Chondrocyte (in vitro differentiated cells): ENCODE measurements around the gene CCDC188. TPM values are rescaled to one million over a fixed set of nuclear protein-coding genes. Genes with fewer than 3 reads are reported as not detected.

ENCODE experiments used
- DNase-seq: peaks from one replicate; pipeline ENCODE4 v3.0.0; 2021; ENCODE audit warnings: mixed read lengths, low spot score
- H3K27ac Mint-ChIP-seq: one replicate; pipeline ENCODE4 v1.8.0; 2021; ENCODE audit warnings: mild to moderate bottlenecking, moderate library complexity, mixed read lengths; ENCODE audit not compliant: unreplicated experiment
- H3K27me3 Mint-ChIP-seq: 2 replicates; pipeline ENCODE4 v1.8.0; 2021; ENCODE audit warnings: low read depth, mixed read lengths
- H3K36me3 Mint-ChIP-seq: 2 replicates; pipeline ENCODE4 v1.8.0; 2021; ENCODE audit warnings: low read depth, mixed read lengths
- H3K4me1 Mint-ChIP-seq: 2 replicates; pipeline ENCODE4 v1.8.0; 2021; ENCODE audit warnings: low read depth, mild to moderate bottlenecking, mixed read lengths
- H3K4me3 Mint-ChIP-seq: one replicate; pipeline ENCODE4 v1.8.0; 2021; ENCODE audit warnings: mild to moderate bottlenecking, moderate library complexity, mixed read lengths; ENCODE audit not compliant: unreplicated experiment
- H3K9me3 Mint-ChIP-seq: 2 replicates; pipeline ENCODE4 v1.8.0; 2021; ENCODE audit warnings: low read depth, mixed read lengths
- total RNA-seq: library from RNA; stranded (reverse); gene quantifications from 3 replicates; pipeline ENCODE4 v1.2.1, GENCODE V29; 2021
- TF ChIP-seq, protein P1 (sequence below): fragments of 200-600 bp; sonication (generic); IDR thresholded peaks from 2 replicates; pipeline ENCODE4 v1.5.0; 2021; ENCODE audit warnings: antibody characterized with exemption, mild to moderate bottlenecking, moderate library complexity

CCDC188 gene
- total RNA-seq, 1 donor from 2014 or later: 5.3 TPM

GRCh38 chr22:20183101-20183500, 32.2 kb upstream of the CCDC188 start:
- Mint-ChIP-seq H3K9me3 (no peaks in the 10 kb centered on the region), H3K4me1 (no peaks in the 10 kb centered on the region), H3K36me3 (no peaks in the 10 kb centered on the region), H3K27ac (no peak overlapping the region), H3K4me3 (no peak overlapping the region), H3K27me3 (peaks cover 4% of the 10 kb centered on the region)
- DNase-seq: no peak
- TF ChIP-seq, protein P1, sequence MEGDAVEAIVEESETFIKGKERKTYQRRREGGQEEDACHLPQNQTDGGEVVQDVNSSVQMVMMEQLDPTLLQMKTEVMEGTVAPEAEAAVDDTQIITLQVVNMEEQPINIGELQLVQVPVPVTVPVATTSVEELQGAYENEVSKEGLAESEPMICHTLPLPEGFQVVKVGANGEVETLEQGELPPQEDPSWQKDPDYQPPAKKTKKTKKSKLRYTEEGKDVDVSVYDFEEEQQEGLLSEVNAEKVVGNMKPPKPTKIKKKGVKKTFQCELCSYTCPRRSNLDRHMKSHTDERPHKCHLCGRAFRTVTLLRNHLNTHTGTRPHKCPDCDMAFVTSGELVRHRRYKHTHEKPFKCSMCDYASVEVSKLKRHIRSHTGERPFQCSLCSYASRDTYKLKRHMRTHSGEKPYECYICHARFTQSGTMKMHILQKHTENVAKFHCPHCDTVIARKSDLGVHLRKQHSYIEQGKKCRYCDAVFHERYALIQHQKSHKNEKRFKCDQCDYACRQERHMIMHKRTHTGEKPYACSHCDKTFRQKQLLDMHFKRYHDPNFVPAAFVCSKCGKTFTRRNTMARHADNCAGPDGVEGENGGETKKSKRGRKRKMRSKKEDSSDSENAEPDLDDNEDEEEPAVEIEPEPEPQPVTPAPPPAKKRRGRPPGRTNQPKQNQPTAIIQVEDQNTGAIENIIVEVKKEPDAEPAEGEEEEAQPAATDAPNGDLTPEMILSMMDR: no peak

GRCh38 chr22:20182365-20182764, 31.5 kb upstream of the CCDC188 start:
- Mint-ChIP-seq H3K27ac (no peak overlapping the region), H3K9me3 (no peaks in the 10 kb centered on the region), H3K4me3 (no peak overlapping the region), H3K4me1 (no peaks in the 10 kb centered on the region), H3K27me3 (peaks cover 4% of the 10 kb centered on the region), H3K36me3 (no peaks in the 10 kb centered on the region)
- DNase-seq: no peak
- TF ChIP-seq, protein P1: no peak

GRCh38 chr22:20181884-20182236, 31.0 kb upstream of the CCDC188 start:
- TF ChIP-seq, protein P1: no peak
- H3K27ac Mint-ChIP-seq: no peak overlapping the region
- H3K27me3 Mint-ChIP-seq: peaks cover 4% of the 10 kb centered on the region
- H3K4me3 Mint-ChIP-seq: no peak overlapping the region
- no peak for DNase-seq
- H3K36me3 Mint-ChIP-seq: no peaks in the 10 kb centered on the region
- no peaks in the 10 kb centered on the region for H3K4me1 Mint-ChIP-seq
- H3K9me3 Mint-ChIP-seq: no peaks in the 10 kb centered on the region

DNA sequence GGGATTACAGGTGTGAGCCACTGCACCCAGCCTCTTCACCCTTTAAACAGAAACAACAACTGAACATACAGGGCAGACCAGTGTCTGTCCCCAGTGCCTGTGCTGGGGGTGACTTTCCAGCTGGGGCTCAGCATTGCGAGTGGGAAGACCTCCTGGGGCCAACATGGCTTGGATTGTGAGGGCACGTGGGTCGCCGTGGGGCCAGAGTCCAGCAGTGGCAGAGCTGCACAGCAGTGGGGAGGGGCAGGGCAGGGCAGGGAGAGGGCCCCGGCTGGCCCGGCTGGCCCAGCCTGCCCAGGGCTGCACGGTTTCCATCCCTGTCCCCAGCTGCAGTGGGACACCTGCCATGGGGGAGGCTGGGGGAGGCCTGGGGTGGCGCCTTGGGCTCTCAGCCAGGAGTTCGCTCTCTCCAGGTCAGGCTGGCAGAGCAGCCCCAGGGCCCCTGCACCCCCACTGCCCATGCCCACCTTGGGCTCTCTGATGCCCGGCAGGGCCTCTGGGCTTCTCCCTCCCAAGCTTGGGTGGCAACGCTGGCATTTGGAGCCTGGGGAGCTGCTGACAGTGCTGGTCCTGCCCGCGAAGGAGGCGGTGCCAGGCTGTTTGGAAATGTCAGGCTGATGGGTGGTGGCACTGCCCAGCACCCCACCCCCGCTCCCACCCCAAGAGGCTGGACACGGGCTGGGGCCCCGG, 30.5 kb upstream of the CCDC188 start:
- TF ChIP-seq, protein P1: no peak
- Mint-ChIP-seq H3K4me1 (no peaks in the 10 kb centered on the region), H3K27me3 (peaks cover 4% of the 10 kb centered on the region), H3K36me3 (no peaks in the 10 kb centered on the region), H3K9me3 (no peaks in the 10 kb centered on the region), H3K4me3 (no peak overlapping the region), H3K27ac (no peak overlapping the region)
- no peak for DNase-seq

DNA sequence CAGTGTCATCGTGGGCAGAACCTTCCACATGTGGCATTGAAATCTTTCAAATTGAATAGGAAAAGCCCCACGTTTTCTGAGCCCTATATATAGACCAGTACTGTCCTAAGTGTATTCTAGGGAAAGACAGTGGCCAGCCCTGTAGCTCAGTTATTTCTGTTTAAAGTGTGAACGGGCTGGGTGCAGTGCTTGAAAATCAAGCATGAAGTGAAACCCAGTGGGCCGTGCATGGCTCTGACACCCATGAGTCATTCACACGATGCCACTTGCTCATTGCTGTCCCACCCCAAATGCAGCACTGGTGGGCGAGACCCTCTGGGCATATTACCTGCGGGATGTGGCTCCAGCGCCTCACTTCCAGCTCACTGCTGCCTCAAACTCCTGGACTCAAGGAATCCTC, 29.8 kb upstream of the CCDC188 start:
- Mint-ChIP-seq H3K36me3 (no peaks in the 10 kb centered on the region), H3K27me3 (peaks cover under 1% of the 10 kb centered on the region), H3K27ac (no peak overlapping the region), H3K4me3 (no peak overlapping the region), H3K4me1 (no peaks in the 10 kb centered on the region), H3K9me3 (no peaks in the 10 kb centered on the region)
- no peak for DNase-seq
- TF ChIP-seq, protein P1: peak; percentile 22
